Right atrium auricular region (tissue), 2 donors: Measurements from ENCODE around the gene DRGX. TPM values are rescaled to one million over a fixed set of nuclear protein-coding genes. Genes with fewer than 3 reads are reported as not detected.

Experiments
- DNase-seq: peaks from one replicate; pipeline ENCODE4 v3.0.0-alpha.2; 2019; ENCODE audit warnings: low spot score
- H3K27ac ChIP-seq, 2 donors: fragments of 200-600 bp; sonication (generic); 1 replicate in 1 of 2; 2 replicates in 1 of 2; pipeline ENCODE4 v1.5.1; 2016 to 2019
- H3K27me3 ChIP-seq, 2 donors: fragments of 200-600 bp; sonication (generic); one replicate each; pipeline versions ENCODE4 v1.5.1 to v1.6.0; 2017 to 2019
- H3K36me3 ChIP-seq: fragments of 200-600 bp; sonication (generic); one replicate; pipeline ENCODE4 v1.5.1; 2016
- H3K4me1 ChIP-seq, 2 donors: fragments of 200-600 bp; sonication (generic); one replicate each; pipeline versions ENCODE4 v1.5.1 to v1.6.0; 2017 to 2019
- H3K4me3 ChIP-seq, 2 donors: fragments of 200-600 bp; sonication (generic); 1 replicate in 1 of 2; 2 replicates in 1 of 2; pipeline ENCODE4 v1.5.1; 2017 to 2019; ENCODE audit warnings: mild to moderate bottlenecking in 1 of 2, moderate library complexity in 1 of 2
- H3K9me3 ChIP-seq, 2 donors: fragments of 200-600 bp; sonication (generic); one replicate each; pipeline ENCODE4 v1.5.1; 2019
- CTCF ChIP-seq, 2 donors: fragments of 200-600 bp; sonication (generic); IDR thresholded peaks; one replicate each; pipeline ENCODE4 v1.5.1; 2019; ENCODE audit warnings: antibody characterized with exemption in 2 of 2
- total RNA-seq, 2 donors: library from RNA; depleted of rRNA; stranded (reverse); fragments of >200 nt; gene quantifications; one replicate each; pipeline ENCODE4 v1.1.0, GENCODE V29; 2016

DRGX gene
- total RNA-seq, 2 donors from 2014 or later = not detected

GRCh38 chr10:49377256-49377655, 18.6 kb downstream of the DRGX start:
- Histone ChIP-seq H3K27ac (no peak overlapping the region), H3K9me3 (no peaks in the 10 kb centered on the region), H3K27me3 (no peaks in the 10 kb centered on the region), H3K36me3 (no peaks in the 10 kb centered on the region), H3K4me3 (no peak overlapping the region), H3K4me1 (no peaks in the 10 kb centered on the region)
- no peak for TF ChIP-seq CTCF (IDR thresholded peaks at IDR 0.05)
- DNase-seq = peak; percentile 32

- no peaks in the 10 kb centered on the region for H3K36me3 ChIP-seq
- H3K27me3 ChIP-seq = no peaks in the 10 kb centered on the region
- H3K27ac ChIP-seq = no peak overlapping the region
- DNase-seq = peak; percentile 43
- H3K4me3 ChIP-seq = no peak overlapping the region
- TF ChIP-seq CTCF (IDR thresholded peaks at IDR 0.05) = no peak
- no peaks in the 10 kb centered on the region for H3K9me3 ChIP-seq
- H3K4me1 ChIP-seq = no peaks in the 10 kb centered on the region
Measured at GRCh38 chr10:49375611-49376010, 20.3 kb downstream of the DRGX start.

- no peaks in the 10 kb centered on the region for H3K27me3 ChIP-seq
- DNase-seq = no peak
- no peaks in the 10 kb centered on the region for H3K4me1 ChIP-seq
- no peak overlapping the region for H3K4me3 ChIP-seq
- H3K9me3 ChIP-seq = no peaks in the 10 kb centered on the region
- no peak for TF ChIP-seq CTCF (IDR thresholded peaks at IDR 0.05)
- no peak overlapping the region for H3K27ac ChIP-seq
- H3K36me3 ChIP-seq = no peaks in the 10 kb centered on the region
Measured at GRCh38 chr10:49374740-49375139, 21.1 kb downstream of the DRGX start.

GRCh38 chr10:49373361-49373760, 22.5 kb downstream of the DRGX start:
- H3K9me3 ChIP-seq = no peaks in the 10 kb centered on the region
- no peaks in the 10 kb centered on the region for H3K27me3 ChIP-seq
- no peak overlapping the region for H3K4me3 ChIP-seq
- TF ChIP-seq CTCF (IDR thresholded peaks at IDR 0.05) = no peak
- no peaks in the 10 kb centered on the region for H3K36me3 ChIP-seq
- DNase-seq = no peak
- no peaks in the 10 kb centered on the region for H3K4me1 ChIP-seq
- no peak overlapping the region for H3K27ac ChIP-seq

- Histone ChIP-seq H3K27me3 (no peaks in the 10 kb centered on the region), H3K27ac (no peak overlapping the region), H3K36me3 (no peaks in the 10 kb centered on the region), H3K9me3 (no peaks in the 10 kb centered on the region), H3K4me3 (no peak overlapping the region), H3K4me1 (no peaks in the 10 kb centered on the region)
- DNase-seq = no peak
- no peak for TF ChIP-seq CTCF (IDR thresholded peaks at IDR 0.05)
Measured at GRCh38 chr10:49371967-49372366, 23.9 kb downstream of the DRGX start.

GRCh38 chr10:49370326-49371100, 25.4 kb downstream of the DRGX start:
- H3K27ac ChIP-seq = no peak overlapping the region
- no peaks in the 10 kb centered on the region for H3K36me3 ChIP-seq
- no peak overlapping the region for H3K4me3 ChIP-seq
- H3K4me1 ChIP-seq = no peaks in the 10 kb centered on the region
- H3K27me3 ChIP-seq = no peaks in the 10 kb centered on the region
- no peak for DNase-seq
- H3K9me3 ChIP-seq = no peaks in the 10 kb centered on the region
- TF ChIP-seq CTCF (IDR thresholded peaks at IDR 0.05) = no peak
